ENCODE results near the gene ERICH4. TPM values are rescaled to one million over a fixed set of nuclear protein-coding genes. Genes with fewer than 3 reads are reported as not detected.

Gene ERICH4
- total and polyA plus RNA-seq, 2 of the 8 experiments (the other 6 are each of a cell fraction or from before 2014, with no cell fraction given), result not detected

DNA sequence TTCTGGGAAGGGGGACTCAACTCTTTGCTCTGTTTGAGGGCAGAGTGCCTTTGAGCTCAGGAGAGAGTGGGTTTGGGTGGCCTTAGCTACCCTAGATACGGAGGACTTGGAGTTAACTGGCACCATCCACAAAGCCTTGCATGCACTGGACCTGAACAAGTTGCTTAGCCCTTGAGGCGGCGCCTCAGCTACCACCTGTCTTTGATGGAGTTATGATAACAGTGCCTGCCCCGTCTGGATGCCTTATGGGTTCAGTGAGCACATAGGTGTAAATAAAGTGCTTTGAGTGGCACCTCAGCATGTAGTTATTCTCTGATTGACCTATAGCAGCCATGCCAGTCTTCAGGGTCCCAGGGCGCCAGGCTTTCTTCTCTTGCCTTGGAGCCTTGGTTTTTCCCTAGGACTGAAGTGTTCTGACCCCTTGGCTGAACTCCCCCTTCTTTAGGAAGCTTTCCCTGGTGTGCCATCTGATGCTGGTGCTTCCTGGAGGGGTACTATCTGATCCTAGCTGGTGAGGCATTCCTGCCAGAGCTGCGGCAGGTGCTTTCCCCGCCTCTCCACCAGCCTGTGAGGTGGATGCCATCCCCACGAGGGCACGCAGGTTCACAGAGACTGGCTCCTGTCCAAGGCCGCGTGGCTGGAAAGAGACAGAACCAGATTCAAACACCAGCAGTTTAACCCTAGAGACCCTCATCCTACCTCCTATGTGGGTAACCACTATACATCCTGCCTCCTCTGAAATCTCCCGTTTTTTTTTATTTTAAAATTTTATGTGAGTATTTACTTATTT lies 39.6 kb upstream of the ERICH4 start:
- Histone ChIP-seq H3K79me2 (ENCODE audit: control insufficient read depth in 1 of 2, insufficient read depth in 2 of 2, low read length in 2 of 2) (peaks cover 0 to 8% of the 10 kb centered on the region in 2 experiments; a peak in 2 of 4 replicates), H3K4me1 (replicated peaks in 1 of 4; ENCODE audit: control insufficient read depth in 3 of 4, insufficient read depth in 4 of 4, low read length in 3 of 4) (peaks cover 0 to 6% (median 2%) of the 10 kb centered on the region in 4 experiments; a peak in 5 of 7 replicates), H3K23me2 (ENCODE audit: low read depth, low read length) (no peaks in the 10 kb centered on the region; the same call in 1 of the 2 replicates), H2BK15ac (ENCODE audit: low read length) (no peak overlapping the region), H4K8ac (ENCODE audit: extremely low read depth, insufficient read depth, low read length) (no peak overlapping the region), H3K14ac (ENCODE audit: insufficient read length) (no peak overlapping the region), H3K27ac (ENCODE audit: low read depth, low read length) (no peak overlapping the region), H3K79me1 (ENCODE audit: low read depth, low read length) (peaks cover 8% of the 10 kb centered on the region; the same call in 1 of the 2 replicates), H2AK5ac (ENCODE audit: low read depth, low read length) (no peak overlapping the region), H3K4me3 (ENCODE audit: extremely low read depth in 1 of 4, insufficient read depth in 2 of 4, low read depth in 3 of 4, low read length in 4 of 4) (no peak overlapping the region), H4K5ac (ENCODE audit: insufficient read length, low read depth, low read length) (no peak overlapping the region), H3K56ac (replicated peaks; ENCODE audit: insufficient read length, low read depth, low read length) (no peak overlapping the region), H2BK12ac (ENCODE audit: low read depth, low read length) (no peak overlapping the region), H2BK5ac (ENCODE audit: low read depth, low read length) (no peak overlapping the region), H3K23ac (ENCODE audit: insufficient read length) (no peak overlapping the region), H3K27me3 (replicated peaks in 1 of 4; ENCODE audit: control insufficient read depth in 3 of 4, extremely low read depth in 1 of 4, insufficient read depth in 3 of 4, low read length in 3 of 4) (no peaks in the 10 kb centered on the region), H3K9me3 (ENCODE audit: insufficient read depth in 2 of 2, low read depth in 1 of 2, low read length in 1 of 2) (no peaks in the 10 kb centered on the region), H2AFZ (ENCODE audit: low read length) (no peak overlapping the region), H3K36me3 (ENCODE audit: control insufficient read depth in 2 of 4, insufficient read depth in 4 of 4, low read length in 3 of 4) (no peaks in the 10 kb centered on the region; a peak in 1 of 8 replicates), H3K9ac (replicated peaks in 1 of 4; ENCODE audit: extremely low read depth in 1 of 4, low read depth in 3 of 4, low read length in 3 of 4) (no peak overlapping the region), H3K4me2 (ENCODE audit: insufficient read depth in 1 of 2, low read depth in 2 of 2, low read length in 2 of 2) (no peak overlapping the region), H4K91ac (replicated peaks; ENCODE audit: insufficient read length, low read length) (no peak overlapping the region), H3K18ac (ENCODE audit: extremely low read depth, low read length) (no peak overlapping the region), H3K4ac (replicated peaks; ENCODE audit: insufficient read length, low read depth, low read length) (no peak overlapping the region), H2BK120ac (replicated peaks; ENCODE audit: low read depth, low read length) (no peak overlapping the region), H4K20me1 (replicated peaks in 1 of 2; ENCODE audit: control insufficient read depth in 1 of 2, insufficient read depth in 2 of 2, low read length in 2 of 2) (peaks cover 0 to 1% of the 10 kb centered on the region in 2 experiments), H2BK20ac (ENCODE audit: low read length) (no peak overlapping the region)
- no peak for FAIRE-seq
- CTCF ChIA-PET (ENCODE audit: partially characterized antibody), result interaction anchor here (0.9 to 2.3 kb wide), 2 partner anchors 25 to 33 kb away, joined by 3 to 5 read pairs; no protein-coding TSS in a partner anchor
- DNase-seq (ENCODE audit: low read depth in 1 of 2, low spot score in 2 of 2), result no peak
- whole genome bisulfite sequencing, 2 experiments (ENCODE audit: extremely low coverage in 1 of 2, insufficient coverage in 1 of 2, insufficient read length in 1 of 2, insufficient replicate concordance in 2 of 2, low coverage in 1 of 2, low lambda C conversion rate in 2 of 2, missing lambda C conversion rate in 1 of 2), result 85% methylated on average over 11 of the region's 12 CpGs; no CpG with 5 or more reads in 1 of the 2 experiments
- POLR2A ChIA-PET (ENCODE audit: partially characterized antibody), result interaction anchor here (0.6 to 1.3 kb wide), 3 partner anchors 10 to 647 kb away, joined by 3 read pairs; no protein-coding TSS in a partner anchor
- TF ChIP-seq SP4 (IDR thresholded peaks at IDR 0.05; ENCODE audit: low read length), result no peak
- no peak for TF ChIP-seq TAF1 (IDR thresholded peaks at IDR 0.05; ENCODE audit: low read depth, low read length)
